Measurements from ENCODE around the gene B3GNT8.

Gene B3GNT8

GRCh38 chr19:41403181-41403970, 23.8 kb downstream of the B3GNT8 start:
- no peaks in the 10 kb centered on the region for H3K9me3 ChIP-seq (ENCODE audit: control insufficient read depth, insufficient read depth, low read length)
- H3K9ac ChIP-seq (ENCODE audit: low read depth, low read length): no peak overlapping the region
- H3K4me1 ChIP-seq (ENCODE audit: control insufficient read depth, insufficient read depth, low read length): peaks cover 9% of the 10 kb centered on the region; the same call in 1 of the 2 replicates
- no peaks in the 10 kb centered on the region for H3K27me3 ChIP-seq (ENCODE audit: control insufficient read depth, insufficient read depth, low read length)
- H3K27ac ChIP-seq (ENCODE audit: low read depth, low read length): no peak overlapping the region
- no peaks in the 10 kb centered on the region for H3K36me3 ChIP-seq (ENCODE audit: control insufficient read depth, insufficient read depth, low read length)
- no peak overlapping the region for H3K4me3 ChIP-seq (ENCODE audit: low read depth, low read length)

- Histone ChIP-seq H3K27me3 (ENCODE audit: control insufficient read depth, insufficient read depth, low read length) (no peaks in the 10 kb centered on the region), H3K36me3 (ENCODE audit: control insufficient read depth, insufficient read depth, low read length) (no peaks in the 10 kb centered on the region), H3K9ac (ENCODE audit: low read depth, low read length) (no peak overlapping the region), H3K27ac (ENCODE audit: low read depth, low read length) (no peak overlapping the region), H3K4me1 (ENCODE audit: control insufficient read depth, insufficient read depth, low read length) (peaks cover 5% of the 10 kb centered on the region; the same call in 1 of the 2 replicates), H3K9me3 (ENCODE audit: control insufficient read depth, insufficient read depth, low read length) (no peaks in the 10 kb centered on the region), H3K4me3 (ENCODE audit: low read depth, low read length) (no peak overlapping the region)
These were observed 25.2 kb downstream of the B3GNT8 start for GRCh38 chr19:41402010-41402409.

- Histone ChIP-seq H3K27ac (ENCODE audit: low read depth, low read length) (no peak overlapping the region), H3K4me3 (ENCODE audit: low read depth, low read length) (no peak overlapping the region), H3K27me3 (ENCODE audit: control insufficient read depth, insufficient read depth, low read length) (no peaks in the 10 kb centered on the region), H3K9me3 (ENCODE audit: control insufficient read depth, insufficient read depth, low read length) (no peaks in the 10 kb centered on the region), H3K9ac (ENCODE audit: low read depth, low read length) (no peak overlapping the region), H3K36me3 (ENCODE audit: control insufficient read depth, insufficient read depth, low read length) (no peaks in the 10 kb centered on the region), H3K4me1 (ENCODE audit: control insufficient read depth, insufficient read depth, low read length) (peaks cover 5% of the 10 kb centered on the region; the same call in 1 of the 2 replicates)
These were observed 25.7 kb downstream of the B3GNT8 start for GRCh38 chr19:41401483-41401882.

GRCh38 chr19:41399525-41399924, 27.6 kb downstream of the B3GNT8 start:
- H3K4me3 ChIP-seq (ENCODE audit: low read depth, low read length): no peak overlapping the region
- no peaks in the 10 kb centered on the region for H3K9me3 ChIP-seq (ENCODE audit: control insufficient read depth, insufficient read depth, low read length)
- H3K27me3 ChIP-seq (ENCODE audit: control insufficient read depth, insufficient read depth, low read length): no peaks in the 10 kb centered on the region
- H3K27ac ChIP-seq (ENCODE audit: low read depth, low read length): no peak overlapping the region
- H3K36me3 ChIP-seq (ENCODE audit: control insufficient read depth, insufficient read depth, low read length): no peaks in the 10 kb centered on the region
- no peak overlapping the region for H3K9ac ChIP-seq (ENCODE audit: low read depth, low read length)
- peaks cover 5% of the 10 kb centered on the region; the same call in 1 of the 2 replicates for H3K4me1 ChIP-seq (ENCODE audit: control insufficient read depth, insufficient read depth, low read length)

- H3K4me3 ChIP-seq (ENCODE audit: low read depth, low read length): peak overlapping the region; percentile 95; the same call in 1 of the 2 replicates
These were observed 28.1 kb downstream of the B3GNT8 start for GRCh38 chr19:41399091-41399490.

GRCh38 chr19:41398598-41398997, 28.6 kb downstream of the B3GNT8 start:
- H3K4me3 ChIP-seq (ENCODE audit: low read depth, low read length): peak overlapping the region; percentile 95
- H3K9ac ChIP-seq (ENCODE audit: low read depth, low read length): peak overlapping the region; percentile 95; the same call in 1 of the 2 replicates
- no peaks in the 10 kb centered on the region for H3K36me3 ChIP-seq (ENCODE audit: control insufficient read depth, insufficient read depth, low read length)
- H3K27ac ChIP-seq (ENCODE audit: low read depth, low read length): no peak overlapping the region
- no peaks in the 10 kb centered on the region for H3K27me3 ChIP-seq (ENCODE audit: control insufficient read depth, insufficient read depth, low read length)
- H3K4me1 ChIP-seq (ENCODE audit: control insufficient read depth, insufficient read depth, low read length): peaks cover 5% of the 10 kb centered on the region; the same call in 1 of the 2 replicates
- H3K9me3 ChIP-seq (ENCODE audit: control insufficient read depth, insufficient read depth, low read length): no peaks in the 10 kb centered on the region

More at GRCh38 chr19:41399091-41399490, 28.1 kb downstream of the B3GNT8 start:
- H3K9ac ChIP-seq (ENCODE audit: low read depth, low read length): no peak overlapping the region
- peaks cover 5% of the 10 kb centered on the region; the same call in 1 of the 2 replicates for H3K4me1 ChIP-seq (ENCODE audit: control insufficient read depth, insufficient read depth, low read length)
- H3K27ac ChIP-seq (ENCODE audit: low read depth, low read length): no peak overlapping the region
- H3K27me3 ChIP-seq (ENCODE audit: control insufficient read depth, insufficient read depth, low read length): no peaks in the 10 kb centered on the region
- H3K9me3 ChIP-seq (ENCODE audit: control insufficient read depth, insufficient read depth, low read length): no peaks in the 10 kb centered on the region
- H3K36me3 ChIP-seq (ENCODE audit: control insufficient read depth, insufficient read depth, low read length): no peaks in the 10 kb centered on the region

- Histone ChIP-seq H3K27ac (ENCODE audit: low read depth, low read length) (peak overlapping the region; percentile 97), H3K36me3 (ENCODE audit: control insufficient read depth, insufficient read depth, low read length) (no peaks in the 10 kb centered on the region), H3K9ac (ENCODE audit: low read depth, low read length) (peak overlapping the region; percentile 95), H3K4me3 (ENCODE audit: low read depth, low read length) (peak overlapping the region; percentile 95), H3K4me1 (ENCODE audit: control insufficient read depth, insufficient read depth, low read length) (peaks cover 5% of the 10 kb centered on the region; the same call in 1 of the 2 replicates), H3K9me3 (ENCODE audit: control insufficient read depth, insufficient read depth, low read length) (no peaks in the 10 kb centered on the region), H3K27me3 (ENCODE audit: control insufficient read depth, insufficient read depth, low read length) (no peaks in the 10 kb centered on the region)
These were observed 29.1 kb downstream of the B3GNT8 start for GRCh38 chr19:41398050-41398418.

GRCh38 chr19:41397086-41398049, 29.8 kb downstream of the B3GNT8 start, which contains the start of the genes BCKDHA and EXOSC5:
BCKDHA (plus strand) TSS chr19:41397818; CDS start chr19:41397828, 10 bp downstream.
EXOSC5 (minus strand) TSS chr19:41397359; CDS start chr19:41397328, 31 bp downstream.
- H3K9me3 ChIP-seq (ENCODE audit: control insufficient read depth, insufficient read depth, low read length): no peaks in the 10 kb centered on the region
- peak within 1 kb of the TSS; percentile 95 for H3K9ac ChIP-seq (ENCODE audit: low read depth, low read length)
- peaks cover 5% of the 10 kb centered on the region; the same call in 1 of the 2 replicates for H3K4me1 ChIP-seq (ENCODE audit: control insufficient read depth, insufficient read depth, low read length)
- no peaks in the 10 kb centered on the region for H3K27me3 ChIP-seq (ENCODE audit: control insufficient read depth, insufficient read depth, low read length)
- H3K27ac ChIP-seq (ENCODE audit: low read depth, low read length): peak within 1 kb of the TSS; percentile 97
- no peaks in the 10 kb centered on the region for H3K36me3 ChIP-seq (ENCODE audit: control insufficient read depth, insufficient read depth, low read length)
- H3K4me3 ChIP-seq (ENCODE audit: low read depth, low read length): peak within 1 kb of the TSS; percentile 95

GRCh38 chr19:41395355-41395754, 31.8 kb downstream of the B3GNT8 start:
- H3K27ac ChIP-seq (ENCODE audit: low read depth, low read length): no peak overlapping the region
- H3K4me3 ChIP-seq (ENCODE audit: low read depth, low read length): no peak overlapping the region
- H3K36me3 ChIP-seq (ENCODE audit: control insufficient read depth, insufficient read depth, low read length): peaks cover 18% of the 10 kb centered on the region
- no peaks in the 10 kb centered on the region for H3K27me3 ChIP-seq (ENCODE audit: control insufficient read depth, insufficient read depth, low read length)
- H3K4me1 ChIP-seq (ENCODE audit: control insufficient read depth, insufficient read depth, low read length): peaks cover 5% of the 10 kb centered on the region; the same call in 1 of the 2 replicates
- no peaks in the 10 kb centered on the region for H3K9me3 ChIP-seq (ENCODE audit: control insufficient read depth, insufficient read depth, low read length)
- H3K9ac ChIP-seq (ENCODE audit: low read depth, low read length): no peak overlapping the region

- H3K27ac ChIP-seq (ENCODE audit: low read depth, low read length): no peak overlapping the region
- no peak overlapping the region for H3K9ac ChIP-seq (ENCODE audit: low read depth, low read length)
- H3K4me1 ChIP-seq (ENCODE audit: control insufficient read depth, insufficient read depth, low read length): no peaks in the 10 kb centered on the region
- no peaks in the 10 kb centered on the region for H3K27me3 ChIP-seq (ENCODE audit: control insufficient read depth, insufficient read depth, low read length)
- peaks cover 38% of the 10 kb centered on the region for H3K36me3 ChIP-seq (ENCODE audit: control insufficient read depth, insufficient read depth, low read length)
- H3K4me3 ChIP-seq (ENCODE audit: low read depth, low read length): no peak overlapping the region
- H3K9me3 ChIP-seq (ENCODE audit: control insufficient read depth, insufficient read depth, low read length): no peaks in the 10 kb centered on the region
These were observed 34.4 kb downstream of the B3GNT8 start for GRCh38 chr19:41392775-41393174.
